ENCODE data around the gene CHIA.

Gene CHIA

DNA sequence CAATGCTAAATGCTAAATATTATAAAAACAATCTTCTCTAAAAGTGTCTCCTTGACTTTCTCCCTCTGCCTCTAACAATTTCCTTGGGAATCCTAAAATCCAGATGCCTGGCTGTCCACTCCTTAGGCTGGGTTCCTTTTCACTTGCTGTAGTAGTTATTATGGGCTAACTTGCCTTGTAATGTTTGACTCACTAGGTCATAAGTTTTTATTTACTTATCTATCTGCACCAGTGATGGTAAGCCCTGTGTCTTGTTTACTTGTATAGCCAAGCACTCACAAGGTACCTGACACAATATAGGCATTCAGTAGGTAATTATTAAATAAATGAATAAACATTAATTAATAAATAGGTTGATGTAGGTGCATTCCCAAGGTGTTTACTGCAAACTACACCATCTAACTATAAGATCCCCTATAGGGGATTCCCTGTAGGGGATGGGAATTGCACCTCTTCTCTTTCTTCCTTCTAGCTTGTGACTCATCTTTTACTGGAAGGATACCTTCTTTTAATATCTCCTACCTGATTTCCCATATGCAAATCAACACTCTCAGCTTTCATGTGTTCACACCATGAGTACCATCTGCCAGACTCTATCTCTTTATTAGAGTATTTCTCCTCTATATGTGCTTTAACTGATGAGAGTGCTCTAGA lies 14.7 kb upstream of the CHIA start:
- Mint-ChIP-seq H3K4me1 (no peaks in the 10 kb centered on the region), H3K27me3 (ENCODE audit: low read depth) (peaks cover 4% of the 10 kb centered on the region), H3K36me3 (ENCODE audit: low read depth) (no peaks in the 10 kb centered on the region), H3K4me3 (no peak overlapping the region), H3K9me3 (no peaks in the 10 kb centered on the region), H3K27ac (no peak overlapping the region)
- TF ChIP-seq, protein P1, sequence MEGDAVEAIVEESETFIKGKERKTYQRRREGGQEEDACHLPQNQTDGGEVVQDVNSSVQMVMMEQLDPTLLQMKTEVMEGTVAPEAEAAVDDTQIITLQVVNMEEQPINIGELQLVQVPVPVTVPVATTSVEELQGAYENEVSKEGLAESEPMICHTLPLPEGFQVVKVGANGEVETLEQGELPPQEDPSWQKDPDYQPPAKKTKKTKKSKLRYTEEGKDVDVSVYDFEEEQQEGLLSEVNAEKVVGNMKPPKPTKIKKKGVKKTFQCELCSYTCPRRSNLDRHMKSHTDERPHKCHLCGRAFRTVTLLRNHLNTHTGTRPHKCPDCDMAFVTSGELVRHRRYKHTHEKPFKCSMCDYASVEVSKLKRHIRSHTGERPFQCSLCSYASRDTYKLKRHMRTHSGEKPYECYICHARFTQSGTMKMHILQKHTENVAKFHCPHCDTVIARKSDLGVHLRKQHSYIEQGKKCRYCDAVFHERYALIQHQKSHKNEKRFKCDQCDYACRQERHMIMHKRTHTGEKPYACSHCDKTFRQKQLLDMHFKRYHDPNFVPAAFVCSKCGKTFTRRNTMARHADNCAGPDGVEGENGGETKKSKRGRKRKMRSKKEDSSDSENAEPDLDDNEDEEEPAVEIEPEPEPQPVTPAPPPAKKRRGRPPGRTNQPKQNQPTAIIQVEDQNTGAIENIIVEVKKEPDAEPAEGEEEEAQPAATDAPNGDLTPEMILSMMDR (IDR thresholded peaks at IDR 0.05; ENCODE audit: unreplicated experiment in 3 of 3) = no peak

DNA sequence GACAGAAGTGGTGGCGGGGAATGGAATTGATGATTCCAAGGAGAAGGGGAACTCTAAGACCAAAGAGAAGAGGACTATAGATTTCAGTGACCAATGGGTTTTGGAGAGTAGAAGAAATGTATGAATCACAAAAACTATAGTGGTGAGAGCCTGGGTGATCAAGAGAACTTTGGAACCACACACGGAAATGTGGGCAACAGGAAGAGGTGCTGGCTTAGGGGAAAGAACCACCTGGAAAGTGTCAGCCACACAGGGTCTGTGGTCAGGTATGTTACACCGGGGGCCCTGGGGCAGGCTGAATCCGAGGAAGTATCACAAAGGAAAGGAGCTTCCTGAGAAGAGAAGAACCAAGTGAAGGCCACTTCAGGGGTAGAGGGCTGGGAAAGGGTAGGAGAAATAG lies 11.5 kb upstream of the CHIA start:
- Mint-ChIP-seq H3K4me1 (no peaks in the 10 kb centered on the region), H3K27me3 (ENCODE audit: low read depth) (peaks cover 4% of the 10 kb centered on the region), H3K36me3 (ENCODE audit: low read depth) (no peaks in the 10 kb centered on the region), H3K4me3 (no peak overlapping the region), H3K9me3 (no peaks in the 10 kb centered on the region), H3K27ac (no peak overlapping the region)
- TF ChIP-seq, protein P1 (IDR thresholded peaks at IDR 0.05; ENCODE audit: unreplicated experiment in 3 of 3) = no peak

DNA sequence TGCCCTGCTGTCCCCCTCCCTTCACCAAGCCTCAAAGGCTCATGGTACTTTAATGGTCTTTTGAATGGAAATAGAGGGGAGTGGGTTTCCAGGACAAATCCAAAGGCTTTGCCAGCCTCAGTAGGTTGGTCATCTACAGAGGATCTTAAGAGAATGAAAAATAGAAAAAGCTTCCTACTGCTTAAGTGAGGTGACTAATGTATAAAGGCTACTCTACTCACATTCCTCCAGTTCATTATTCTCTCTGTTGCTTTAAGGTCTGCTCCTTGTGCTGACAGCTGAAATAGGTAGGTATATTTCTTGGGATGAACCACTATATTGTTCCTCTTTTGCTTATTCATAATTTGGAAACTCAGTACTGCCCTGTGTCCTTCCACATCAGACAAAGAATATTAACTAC lies 10.4 kb upstream of the CHIA start:
- TF ChIP-seq, protein P1 (IDR thresholded peaks at IDR 0.05; ENCODE audit: unreplicated experiment in 3 of 3) = no peak

DNA sequence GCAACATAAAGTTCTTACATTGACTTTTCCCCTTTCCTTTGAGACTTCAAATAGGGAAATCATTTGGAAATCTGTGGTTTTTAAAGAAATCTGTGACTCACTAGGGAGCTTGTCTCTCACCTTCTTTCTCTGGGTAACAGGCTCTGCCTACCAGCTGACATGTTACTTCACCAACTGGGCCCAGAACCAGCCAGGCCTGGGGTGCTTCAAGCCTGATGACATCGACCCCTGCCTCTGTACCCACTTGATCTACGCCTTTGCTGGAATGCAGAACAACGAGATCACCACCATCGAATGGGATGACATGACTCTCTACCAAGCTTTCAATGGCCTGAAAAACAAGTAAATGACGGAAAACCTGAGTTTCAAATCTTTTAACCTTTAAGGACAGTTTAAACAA lies 9.2 kb upstream of the CHIA start:
- peaks cover 4% of the 10 kb centered on the region for H3K27me3 Mint-ChIP-seq (ENCODE audit: low read depth)
- TF ChIP-seq, protein P1 (IDR thresholded peaks at IDR 0.05; ENCODE audit: unreplicated experiment in 3 of 3) = no peak
- H3K4me1 Mint-ChIP-seq = no peaks in the 10 kb centered on the region
- H3K36me3 Mint-ChIP-seq (ENCODE audit: low read depth) = no peaks in the 10 kb centered on the region
- no peak overlapping the region for H3K27ac Mint-ChIP-seq
- H3K4me3 Mint-ChIP-seq = no peak overlapping the region
- H3K9me3 Mint-ChIP-seq = no peaks in the 10 kb centered on the region

More for the DNA sequence above, 10.4 kb upstream of the CHIA start:
- no peak overlapping the region for H3K27ac Mint-ChIP-seq
- no peaks in the 10 kb centered on the region for H3K9me3 Mint-ChIP-seq
- H3K4me3 Mint-ChIP-seq = no peak overlapping the region
- H3K36me3 Mint-ChIP-seq (ENCODE audit: low read depth) = no peaks in the 10 kb centered on the region
- H3K27me3 Mint-ChIP-seq (ENCODE audit: low read depth) = peaks cover 4% of the 10 kb centered on the region
- no peaks in the 10 kb centered on the region for H3K4me1 Mint-ChIP-seq

DNA sequence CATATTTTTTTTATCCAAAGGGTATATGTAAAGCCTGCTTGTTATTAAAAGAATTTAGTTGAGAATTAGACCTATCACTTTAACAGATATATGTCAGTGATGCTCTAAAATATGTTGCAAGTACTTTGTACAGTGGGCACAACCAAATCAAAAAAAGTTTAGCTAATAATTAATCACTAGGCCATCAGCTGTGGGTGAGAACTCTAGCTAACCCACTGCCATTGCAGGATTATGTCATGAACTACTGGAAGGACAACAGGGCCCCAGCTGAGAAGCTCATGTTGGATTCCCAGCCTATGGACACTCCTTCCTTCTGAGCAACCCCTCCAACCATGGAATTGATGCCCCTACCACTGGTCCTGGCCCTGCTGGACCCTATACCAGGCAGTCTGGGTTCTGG lies 6.8 kb upstream of the CHIA start:
- Mint-ChIP-seq H3K27me3 (ENCODE audit: low read depth) (peaks cover 4% of the 10 kb centered on the region), H3K4me1 (no peaks in the 10 kb centered on the region), H3K36me3 (ENCODE audit: low read depth) (no peaks in the 10 kb centered on the region), H3K27ac (no peak overlapping the region), H3K4me3 (no peak overlapping the region), H3K9me3 (no peaks in the 10 kb centered on the region)
- TF ChIP-seq, protein P1 (IDR thresholded peaks at IDR 0.05; ENCODE audit: unreplicated experiment in 3 of 3) = no peak

DNA sequence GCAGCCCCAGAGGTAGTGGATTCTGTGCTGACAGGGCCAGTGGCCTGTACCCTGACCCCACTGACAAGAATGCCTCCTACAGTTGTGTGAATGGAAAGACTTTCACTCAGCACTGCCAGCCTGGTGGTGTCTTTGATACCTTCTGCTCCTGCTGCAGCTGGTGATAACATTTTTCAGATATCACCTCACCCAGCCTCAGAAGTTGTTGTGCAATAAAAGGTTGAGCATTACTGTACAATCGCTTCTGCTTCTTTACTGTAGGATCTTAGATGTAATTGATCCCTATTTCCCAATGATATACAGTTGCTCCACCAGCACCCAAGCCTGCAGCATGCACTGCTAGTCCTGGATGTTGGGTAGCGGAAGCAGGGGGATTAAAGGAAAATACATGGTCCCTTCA lies 4.8 kb upstream of the CHIA start:
- Mint-ChIP-seq H3K9me3 (no peaks in the 10 kb centered on the region), H3K27me3 (ENCODE audit: low read depth) (no peaks in the 10 kb centered on the region), H3K4me1 (peaks cover 3% of the 10 kb centered on the region), H3K36me3 (ENCODE audit: low read depth) (no peaks in the 10 kb centered on the region), H3K27ac (no peak overlapping the region), H3K4me3 (no peak overlapping the region)
- TF ChIP-seq, protein P1 (IDR thresholded peaks at IDR 0.05; ENCODE audit: unreplicated experiment in 3 of 3) = no peak

Measured in nephron (organoid).